HG02852 (cell line): Measurements from ENCODE around the gene GLCCI1.
"Not testable (repeated sequence)": the region's sequence is repeated elsewhere in the genome, so short reads cannot be mapped to it uniquely, and the experiment has no call there.

ENCODE experiments used
- ATAC-seq: cut with Tn5 transposase; IDR thresholded peaks from one replicate; pipeline ENCODE4 v1.9.1; 2021; ENCODE audit warnings: mild to moderate bottlenecking, moderate library complexity; ENCODE audit not compliant: unreplicated experiment

Gene GLCCI1

DNA sequence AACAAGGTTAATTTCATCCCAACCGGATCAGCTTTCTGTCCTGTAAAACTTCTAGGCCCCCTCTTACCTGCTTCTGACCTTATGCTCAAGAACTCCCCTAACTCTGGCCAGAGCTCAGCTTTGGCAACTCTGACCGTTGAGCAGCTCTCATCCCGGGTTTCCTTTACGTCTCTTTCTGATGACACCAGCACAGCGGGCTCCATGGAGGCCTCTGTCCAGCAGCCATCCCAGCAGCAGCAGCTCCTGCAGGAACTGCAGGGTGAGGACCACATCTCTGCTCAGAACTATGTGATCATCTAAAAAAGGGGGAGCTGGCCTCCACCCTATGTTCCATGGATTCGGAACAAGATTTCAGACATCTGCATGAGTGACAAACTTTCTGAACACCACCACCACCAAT lies 117.6 kb downstream of the GLCCI1 start:
- no peak for ATAC-seq

DNA sequence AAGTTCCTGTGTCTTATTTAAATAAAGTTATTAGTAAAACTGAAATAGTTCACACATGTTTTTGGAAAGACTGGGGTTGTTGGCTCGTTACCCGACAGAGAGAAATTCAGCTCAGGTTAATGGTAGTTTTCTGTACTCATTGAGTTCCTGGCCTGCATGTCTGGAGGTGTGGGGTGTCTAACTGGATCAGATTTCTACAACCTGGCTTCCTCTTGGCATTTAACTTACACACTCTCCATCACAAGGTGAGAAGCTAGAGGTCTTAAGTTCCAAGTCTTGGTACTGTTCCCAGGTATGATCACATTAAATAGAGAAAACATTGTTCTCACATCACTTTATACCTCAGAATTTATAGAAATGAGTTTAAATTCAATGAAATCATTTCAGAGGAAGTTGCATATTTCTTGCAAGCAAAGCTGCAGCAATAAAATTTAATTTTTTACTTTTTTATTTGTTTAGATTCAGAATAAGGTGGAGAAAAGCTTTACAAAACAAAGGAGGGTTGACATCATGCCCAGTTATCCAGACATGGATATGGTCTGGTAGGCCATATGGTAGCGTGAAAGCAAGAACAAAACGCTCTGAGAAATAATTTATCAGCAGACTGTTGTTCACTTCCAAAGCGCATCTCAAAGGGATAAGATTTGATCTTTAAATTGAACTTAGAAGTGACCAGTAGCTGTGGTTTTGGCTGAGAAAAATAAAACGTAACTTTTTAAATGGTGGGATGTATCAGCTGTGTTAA lies 120.6 kb downstream of the GLCCI1 start:
- no peak for ATAC-seq

- no peak for ATAC-seq
These were observed 123.5 kb downstream of the GLCCI1 start for GRCh38 chr7:8092140-8092539.

- no peak for ATAC-seq
These were observed 125.9 kb downstream of the GLCCI1 start for GRCh38 chr7:8094164-8095140.

DNA sequence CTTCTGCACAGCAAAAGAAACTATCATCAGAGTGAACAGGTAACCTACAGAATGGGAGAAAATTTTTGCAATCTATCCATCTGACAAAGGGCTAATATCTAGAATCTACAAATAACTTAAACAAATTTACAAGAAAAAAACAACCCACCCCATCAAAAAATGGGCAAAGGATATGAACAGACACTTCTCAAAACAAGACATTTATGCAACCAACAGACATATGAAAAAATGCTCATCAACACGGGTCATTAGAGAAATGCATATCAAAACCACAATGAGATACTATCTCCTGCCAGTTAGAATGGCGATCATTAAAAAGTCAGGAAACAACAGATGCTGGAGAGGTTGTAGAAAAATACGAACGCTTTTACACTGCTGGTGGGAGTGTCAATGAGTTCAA lies 132.7 kb downstream of the GLCCI1 start:
- not testable (repeated sequence) for ATAC-seq

- no peak for ATAC-seq
These were observed 134.7 kb downstream of the GLCCI1 start for GRCh38 chr7:8103282-8103681.

DNA sequence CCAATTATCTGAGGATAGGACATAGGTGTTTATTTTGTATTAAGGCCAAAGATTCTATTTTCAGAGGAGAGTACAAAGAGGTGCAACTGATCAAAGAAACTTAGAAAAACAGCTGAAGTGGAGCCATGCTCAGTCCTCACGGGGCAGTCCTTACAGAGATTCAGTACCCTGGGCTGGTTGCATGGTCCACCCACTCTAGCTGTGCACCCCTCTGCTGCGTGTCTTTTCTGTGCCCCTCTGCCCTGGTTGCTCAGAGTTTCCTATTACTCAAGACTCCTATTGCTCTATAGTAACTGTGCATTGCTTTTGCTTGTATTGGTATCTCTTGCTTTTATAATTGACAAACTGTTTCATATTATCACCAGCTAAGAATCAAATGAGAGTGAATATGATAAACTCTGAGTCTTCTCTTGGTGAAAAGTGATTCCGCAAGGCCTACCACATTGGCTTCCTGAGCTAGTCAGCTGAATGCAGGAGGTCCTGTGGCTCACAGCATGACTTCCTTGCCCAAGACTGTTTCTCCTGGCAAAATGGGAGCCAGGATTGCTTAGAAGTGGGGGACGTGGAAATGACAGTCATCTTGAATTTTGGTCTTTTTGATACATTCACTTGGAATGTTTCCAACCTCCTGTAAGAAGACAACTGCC lies 137.0 kb downstream of the GLCCI1 start:
- no peak for ATAC-seq

DNA sequence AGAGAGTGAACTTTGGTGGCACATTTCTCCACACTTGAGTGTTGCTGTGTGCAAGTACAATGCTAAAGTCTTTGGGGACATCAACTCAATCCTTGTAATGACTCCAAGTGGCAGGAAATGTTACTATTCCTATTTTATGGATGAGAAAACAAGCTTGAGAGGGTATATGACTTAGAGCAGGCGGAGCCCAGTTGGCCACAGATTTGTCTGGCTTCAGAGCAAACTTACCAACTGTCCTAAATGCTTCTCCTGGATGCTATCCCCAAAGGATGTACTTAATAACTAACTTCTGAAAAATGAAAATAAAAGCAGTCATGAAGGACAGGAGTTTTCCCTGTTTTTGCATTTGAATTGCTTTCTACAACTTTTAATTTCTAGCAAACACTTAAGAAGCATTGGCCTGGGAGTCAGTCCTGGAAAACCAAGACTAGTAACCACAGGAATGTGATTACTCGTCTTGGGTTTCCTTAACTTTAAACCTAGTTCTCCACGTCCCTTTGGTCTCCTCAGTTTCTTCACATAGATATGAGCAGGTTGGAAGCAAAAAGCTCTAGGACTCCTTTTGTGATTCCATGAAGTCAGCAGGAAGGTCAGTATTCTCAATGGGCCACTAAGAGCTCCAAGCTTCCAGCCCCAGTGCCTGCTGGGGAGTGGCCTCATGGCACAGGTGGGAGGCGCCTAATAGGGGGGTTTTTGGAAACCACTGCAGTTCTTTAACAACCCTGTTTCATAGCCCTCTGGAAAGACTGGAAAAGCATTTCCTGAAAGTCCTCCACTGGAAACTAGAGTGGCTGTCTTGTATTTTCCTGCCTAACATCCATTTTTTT lies 140.8 kb downstream of the GLCCI1 start:
- no peak for ATAC-seq

- no peak for ATAC-seq
These were observed 142.8 kb downstream of the GLCCI1 start for GRCh38 chr7:8111282-8111960.

GRCh38 chr7:8112685-8113084 lies 144.1 kb downstream of the GLCCI1 start:
- ATAC-seq: no peak

- ATAC-seq: no peak
These were observed 144.6 kb downstream of the GLCCI1 start for GRCh38 chr7:8113184-8113583.

- peak; percentile 62 for ATAC-seq
These were observed 145.6 kb downstream of the GLCCI1 start for GRCh38 chr7:8114175-8114574.

DNA sequence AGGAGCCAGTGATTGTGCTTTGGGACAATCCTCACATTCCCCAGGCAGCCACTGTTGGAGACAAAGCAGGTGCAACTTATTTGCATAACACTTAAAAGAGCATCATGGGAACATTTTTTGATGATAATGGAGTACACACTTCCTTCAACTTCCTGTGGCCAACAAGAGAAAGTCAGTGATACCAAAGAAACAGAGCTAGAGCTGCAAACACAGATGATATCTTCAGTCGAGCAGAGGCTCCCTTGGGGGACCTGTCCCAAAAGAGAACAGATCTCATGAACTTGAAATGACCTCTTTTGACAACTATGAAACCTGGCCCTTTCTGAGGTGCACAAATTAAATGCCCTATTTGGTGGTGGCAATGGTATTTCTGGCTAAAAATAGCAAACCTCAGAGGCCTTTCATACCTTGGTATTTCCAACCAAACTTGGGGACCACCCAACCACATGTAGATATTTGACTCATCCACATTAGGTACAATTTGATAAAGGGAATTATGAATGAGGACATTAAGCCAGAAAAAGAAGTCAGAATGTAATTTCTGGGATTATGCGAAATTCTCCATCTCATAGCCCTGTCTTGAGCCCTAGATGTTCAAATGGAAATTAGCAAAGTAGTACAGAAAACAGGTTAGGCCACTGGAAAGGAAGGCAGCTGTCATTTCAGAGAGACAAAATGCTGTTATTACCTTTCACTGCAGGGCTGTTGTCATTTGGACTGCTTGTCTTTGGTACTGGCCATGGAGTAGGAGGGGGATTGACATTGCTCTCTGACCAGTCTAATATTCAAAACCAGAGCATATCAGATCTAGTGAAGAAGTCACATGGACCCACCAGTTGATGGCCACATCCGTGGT lies 147.2 kb downstream of the GLCCI1 start:
- ATAC-seq: peak; percentile 78

DNA sequence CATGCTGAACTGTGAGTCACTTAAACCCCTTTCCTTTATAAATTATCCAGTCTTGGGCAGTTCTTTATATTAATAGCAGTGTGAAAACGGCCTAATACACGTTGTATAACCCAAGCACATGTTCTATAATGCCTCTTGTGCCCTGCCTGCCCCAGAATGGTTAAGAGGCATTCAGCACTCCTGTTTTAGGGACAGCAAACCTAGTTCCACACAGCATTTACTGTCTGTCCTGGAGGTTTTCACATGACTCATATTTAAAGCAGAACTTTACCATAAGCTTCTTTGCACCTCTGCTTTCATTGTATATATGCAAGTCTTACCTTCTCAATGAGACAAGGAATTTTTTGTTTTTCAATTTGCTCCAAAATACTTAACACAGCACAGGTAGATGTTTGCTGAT lies 148.6 kb downstream of the GLCCI1 start:
- ATAC-seq: no peak

DNA sequence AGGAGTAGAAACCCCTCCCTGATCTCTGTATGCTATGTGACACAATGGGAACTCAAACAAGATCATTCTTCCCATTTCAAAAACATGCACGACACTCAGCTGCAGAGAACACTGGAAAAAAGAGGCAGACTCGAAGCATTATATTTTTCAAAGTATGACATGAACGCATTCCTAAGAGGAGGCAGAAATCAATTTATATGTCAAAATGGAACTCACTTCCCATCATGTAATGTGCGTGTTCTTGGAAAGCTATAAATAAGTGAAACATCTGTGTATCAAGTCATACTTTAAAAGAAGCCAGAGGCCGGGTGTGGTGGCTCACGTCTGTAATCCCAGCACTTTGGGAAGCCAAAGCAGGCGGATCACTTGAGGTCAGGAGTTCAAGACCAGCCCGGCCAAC lies 150.7 kb downstream of the GLCCI1 start:
- no peak for ATAC-seq

- ATAC-seq: no peak
These were observed 151.9 kb downstream of the GLCCI1 start for GRCh38 chr7:8120390-8121058.

- ATAC-seq: no peak
These were observed 152.6 kb downstream of the GLCCI1 start for GRCh38 chr7:8121243-8121642.

GRCh38 chr7:8125680-8126444 lies 157.3 kb downstream of the GLCCI1 start:
- peak; percentile 75 for ATAC-seq
